HEK293 (cell line): Measurements from ENCODE around the gene UNC13A.

Experiments used
- KLF7 ChIP-seq: fragments of 450-650 bp; formaldehyde crosslinking; IDR thresholded peaks from 2 replicates; pipeline ENCODE4 v1.5.1; 2016; ENCODE audit warnings: missing biosample characterization, missing genetic modification characterization, borderline replicate concordance
- SCRT2 ChIP-seq: fragments of 450-650 bp; formaldehyde crosslinking; IDR thresholded peaks from 2 replicates; pipeline ENCODE4 v1.5.1; 2016; ENCODE audit warnings: missing biosample characterization, missing genetic modification characterization
- YY1 ChIP-seq: fragments of 450-650 bp; formaldehyde crosslinking; IDR thresholded peaks from 2 replicates; pipeline ENCODE4 v1.5.1; 2018; ENCODE audit warnings: missing biosample characterization, missing genetic modification characterization
- ZBTB1 ChIP-seq: fragments of 450-650 bp; formaldehyde crosslinking; IDR thresholded peaks from 2 replicates; pipeline ENCODE4 v1.5.1; 2016; ENCODE audit warnings: missing biosample characterization, missing genetic modification characterization
- ZBTB7A ChIP-seq: fragments of 450-650 bp; formaldehyde crosslinking; IDR thresholded peaks from 2 replicates; pipeline ENCODE4 v1.5.1; 2016; ENCODE audit warnings: low read depth, missing biosample characterization, missing genetic modification characterization
- ZBTB8A ChIP-seq: fragments of 450-650 bp; formaldehyde crosslinking; IDR thresholded peaks from 2 replicates; pipeline ENCODE4 v1.5.1; 2016; ENCODE audit warnings: missing biosample characterization, missing genetic modification characterization
- ZNF121 ChIP-seq: fragments of 450-650 bp; formaldehyde crosslinking; IDR thresholded peaks from 2 replicates; pipeline ENCODE4 v1.5.1; 2016; ENCODE audit warnings: missing biosample characterization, missing genetic modification characterization
- ZNF155 ChIP-seq: fragments of 450-650 bp; formaldehyde crosslinking; IDR thresholded peaks from 2 replicates; pipeline ENCODE4 v1.5.1; 2016; ENCODE audit warnings: missing biosample characterization, missing genetic modification characterization
- ZNF211 ChIP-seq: fragments of 450-650 bp; formaldehyde crosslinking; IDR thresholded peaks from 2 replicates; pipeline ENCODE4 v1.5.1; 2016; ENCODE audit warnings: low read depth, missing biosample characterization, missing genetic modification characterization
- ZNF239 ChIP-seq: fragments of 450-650 bp; formaldehyde crosslinking; IDR thresholded peaks from 2 replicates; pipeline ENCODE4 v1.5.1; 2016; ENCODE audit warnings: missing biosample characterization, missing genetic modification characterization
- ZNF248 ChIP-seq: fragments of 450-650 bp; formaldehyde crosslinking; IDR thresholded peaks from 2 replicates; pipeline ENCODE4 v1.5.1; 2017; ENCODE audit warnings: missing biosample characterization, missing genetic modification characterization
- ZNF335 ChIP-seq: fragments of 450-650 bp; formaldehyde crosslinking; conservative IDR thresholded peaks from 2 replicates; pipeline ENCODE4 v1.5.1; 2016; ENCODE audit warnings: missing biosample characterization, missing genetic modification characterization
- ZNF366 ChIP-seq: fragments of 450-650 bp; formaldehyde crosslinking; conservative IDR thresholded peaks from 2 replicates; pipeline ENCODE4 v1.5.1; 2016; ENCODE audit warnings: missing biosample characterization, missing genetic modification characterization
- ZNF660 ChIP-seq: fragments of 450-650 bp; IDR thresholded peaks from 2 replicates; pipeline ENCODE4 v1.5.1; 2018; ENCODE audit warnings: missing biosample characterization, mild to moderate bottlenecking, missing genetic modification characterization
- ZNF76 ChIP-seq: fragments of 450-650 bp; formaldehyde crosslinking; IDR thresholded peaks from 2 replicates; pipeline ENCODE4; 2016; ENCODE audit warnings: low read depth, missing biosample characterization, missing genetic modification characterization, borderline replicate concordance
- ZNF768 ChIP-seq: fragments of 450-650 bp; formaldehyde crosslinking; IDR thresholded peaks from 2 replicates; pipeline ENCODE4 v1.5.1; 2018; ENCODE audit warnings: missing biosample characterization, mild to moderate bottlenecking, missing genetic modification characterization
- ZNF785 ChIP-seq: fragments of 450-650 bp; formaldehyde crosslinking; IDR thresholded peaks from 2 replicates; pipeline ENCODE4 v1.5.1; 2016; ENCODE audit warnings: missing biosample characterization, missing genetic modification characterization
- ZNF792 ChIP-seq: fragments of 450-650 bp; formaldehyde crosslinking; IDR thresholded peaks from 2 replicates; pipeline ENCODE4 v1.5.1; 2016; ENCODE audit warnings: missing biosample characterization, missing genetic modification characterization
- TF ChIP-seq, protein P1 (sequence below): fragments of 450-650 bp; formaldehyde crosslinking; IDR thresholded peaks from 2 replicates; pipeline ENCODE4 v1.5.1; 2016; ENCODE audit warnings: missing biosample characterization, missing genetic modification characterization, borderline replicate concordance
- TF ChIP-seq, protein P2 (sequence below): fragments of 450-650 bp; formaldehyde crosslinking; conservative IDR thresholded peaks from 2 replicates; pipeline ENCODE4 v1.5.1; 2016; ENCODE audit warnings: low read depth, missing biosample characterization, missing genetic modification characterization
- TF ChIP-seq, protein P3 (sequence below): fragments of 450-650 bp; formaldehyde crosslinking; IDR thresholded peaks from 2 replicates; pipeline ENCODE4 v1.5.1; 2016; ENCODE audit warnings: missing biosample characterization, missing genetic modification characterization
- TF ChIP-seq, protein P4 (sequence below): fragments of 450-650 bp; formaldehyde crosslinking; IDR thresholded peaks from 2 replicates; pipeline ENCODE4 v1.5.1; 2017; ENCODE audit warnings: missing biosample characterization, missing genetic modification characterization

The UNC13A gene

DNA sequence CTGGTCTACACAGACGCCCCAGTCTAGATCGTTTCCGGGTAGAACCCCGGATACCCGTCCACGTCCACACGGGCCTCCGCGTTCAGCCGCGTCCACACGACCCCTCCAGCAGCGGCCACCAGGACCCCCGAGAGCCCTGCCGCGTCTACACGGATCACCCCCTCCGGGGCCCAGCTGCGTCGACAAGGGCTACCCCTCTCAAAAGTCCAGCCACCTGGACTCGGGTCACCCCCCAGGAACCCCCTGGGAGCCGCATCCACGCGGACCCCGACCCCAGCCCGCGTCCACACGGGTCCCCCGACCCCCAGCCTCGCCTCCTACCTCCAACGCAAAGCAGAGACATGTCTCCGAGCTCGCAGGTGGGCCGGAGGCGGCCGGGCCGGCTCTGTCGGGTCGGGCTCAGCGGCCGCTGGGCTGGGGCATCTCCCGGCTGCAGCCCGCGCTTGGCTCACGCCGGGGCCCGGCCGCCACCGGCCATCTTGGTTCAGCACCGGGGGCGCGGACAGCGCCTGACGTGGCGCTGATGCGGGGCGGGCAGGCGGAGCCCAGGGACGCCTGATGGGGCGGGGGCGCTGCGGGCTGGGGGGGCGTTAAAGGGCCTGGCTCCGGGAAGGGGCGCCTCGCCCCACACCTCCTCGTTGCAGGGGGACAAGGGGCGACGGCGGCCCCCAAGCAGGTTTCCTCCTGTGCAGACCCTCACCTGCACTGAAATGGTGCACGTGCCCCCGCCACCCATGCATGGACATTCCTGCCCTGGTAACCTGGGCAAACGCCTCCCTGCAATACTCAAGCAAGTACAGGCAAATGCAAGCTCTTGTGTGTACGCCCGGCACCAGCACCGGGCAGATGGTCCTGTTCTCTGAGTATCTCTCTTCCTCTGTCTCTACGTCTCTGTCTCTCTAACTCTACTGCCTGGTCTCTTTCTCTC lies at the start of gene UNC13A (continued):
- 0 out of 2 replicates have a peak, but pooled peaks have one; percentile 11 for TF ChIP-seq ZNF335
- TF ChIP-seq ZNF792, result 0 out of 2 replicates have a peak, but pooled peaks have one; percentile 15
- TF ChIP-seq, protein P1, sequence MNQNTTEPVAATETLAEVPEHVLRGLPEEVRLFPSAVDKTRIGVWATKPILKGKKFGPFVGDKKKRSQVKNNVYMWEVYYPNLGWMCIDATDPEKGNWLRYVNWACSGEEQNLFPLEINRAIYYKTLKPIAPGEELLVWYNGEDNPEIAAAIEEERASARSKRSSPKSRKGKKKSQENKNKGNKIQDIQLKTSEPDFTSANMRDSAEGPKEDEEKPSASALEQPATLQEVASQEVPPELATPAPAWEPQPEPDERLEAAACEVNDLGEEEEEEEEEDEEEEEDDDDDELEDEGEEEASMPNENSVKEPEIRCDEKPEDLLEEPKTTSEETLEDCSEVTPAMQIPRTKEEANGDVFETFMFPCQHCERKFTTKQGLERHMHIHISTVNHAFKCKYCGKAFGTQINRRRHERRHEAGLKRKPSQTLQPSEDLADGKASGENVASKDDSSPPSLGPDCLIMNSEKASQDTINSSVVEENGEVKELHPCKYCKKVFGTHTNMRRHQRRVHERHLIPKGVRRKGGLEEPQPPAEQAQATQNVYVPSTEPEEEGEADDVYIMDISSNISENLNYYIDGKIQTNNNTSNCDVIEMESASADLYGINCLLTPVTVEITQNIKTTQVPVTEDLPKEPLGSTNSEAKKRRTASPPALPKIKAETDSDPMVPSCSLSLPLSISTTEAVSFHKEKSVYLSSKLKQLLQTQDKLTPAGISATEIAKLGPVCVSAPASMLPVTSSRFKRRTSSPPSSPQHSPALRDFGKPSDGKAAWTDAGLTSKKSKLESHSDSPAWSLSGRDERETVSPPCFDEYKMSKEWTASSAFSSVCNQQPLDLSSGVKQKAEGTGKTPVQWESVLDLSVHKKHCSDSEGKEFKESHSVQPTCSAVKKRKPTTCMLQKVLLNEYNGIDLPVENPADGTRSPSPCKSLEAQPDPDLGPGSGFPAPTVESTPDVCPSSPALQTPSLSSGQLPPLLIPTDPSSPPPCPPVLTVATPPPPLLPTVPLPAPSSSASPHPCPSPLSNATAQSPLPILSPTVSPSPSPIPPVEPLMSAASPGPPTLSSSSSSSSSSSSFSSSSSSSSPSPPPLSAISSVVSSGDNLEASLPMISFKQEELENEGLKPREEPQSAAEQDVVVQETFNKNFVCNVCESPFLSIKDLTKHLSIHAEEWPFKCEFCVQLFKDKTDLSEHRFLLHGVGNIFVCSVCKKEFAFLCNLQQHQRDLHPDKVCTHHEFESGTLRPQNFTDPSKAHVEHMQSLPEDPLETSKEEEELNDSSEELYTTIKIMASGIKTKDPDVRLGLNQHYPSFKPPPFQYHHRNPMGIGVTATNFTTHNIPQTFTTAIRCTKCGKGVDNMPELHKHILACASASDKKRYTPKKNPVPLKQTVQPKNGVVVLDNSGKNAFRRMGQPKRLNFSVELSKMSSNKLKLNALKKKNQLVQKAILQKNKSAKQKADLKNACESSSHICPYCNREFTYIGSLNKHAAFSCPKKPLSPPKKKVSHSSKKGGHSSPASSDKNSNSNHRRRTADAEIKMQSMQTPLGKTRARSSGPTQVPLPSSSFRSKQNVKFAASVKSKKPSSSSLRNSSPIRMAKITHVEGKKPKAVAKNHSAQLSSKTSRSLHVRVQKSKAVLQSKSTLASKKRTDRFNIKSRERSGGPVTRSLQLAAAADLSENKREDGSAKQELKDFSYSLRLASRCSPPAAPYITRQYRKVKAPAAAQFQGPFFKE, result no peak
- no peak for TF ChIP-seq ZNF239
- TF ChIP-seq ZNF76, result no peak
- no peak for TF ChIP-seq ZNF155 (tag by site-specific recombination)
- peak; percentile 52; the same call in 1 of the 2 replicates for TF ChIP-seq ZBTB8A (tag by site-specific recombination)
- TF ChIP-seq ZNF660 (tag by site-specific recombination), result 0 out of 2 replicates have a peak, but pooled peaks have one; percentile 55
- no peak for TF ChIP-seq ZNF211 (tag by site-specific recombination)
- no peak for TF ChIP-seq ZNF248 (tag by site-specific recombination)
- TF ChIP-seq ZNF785, result no peak
- TF ChIP-seq, protein P2, sequence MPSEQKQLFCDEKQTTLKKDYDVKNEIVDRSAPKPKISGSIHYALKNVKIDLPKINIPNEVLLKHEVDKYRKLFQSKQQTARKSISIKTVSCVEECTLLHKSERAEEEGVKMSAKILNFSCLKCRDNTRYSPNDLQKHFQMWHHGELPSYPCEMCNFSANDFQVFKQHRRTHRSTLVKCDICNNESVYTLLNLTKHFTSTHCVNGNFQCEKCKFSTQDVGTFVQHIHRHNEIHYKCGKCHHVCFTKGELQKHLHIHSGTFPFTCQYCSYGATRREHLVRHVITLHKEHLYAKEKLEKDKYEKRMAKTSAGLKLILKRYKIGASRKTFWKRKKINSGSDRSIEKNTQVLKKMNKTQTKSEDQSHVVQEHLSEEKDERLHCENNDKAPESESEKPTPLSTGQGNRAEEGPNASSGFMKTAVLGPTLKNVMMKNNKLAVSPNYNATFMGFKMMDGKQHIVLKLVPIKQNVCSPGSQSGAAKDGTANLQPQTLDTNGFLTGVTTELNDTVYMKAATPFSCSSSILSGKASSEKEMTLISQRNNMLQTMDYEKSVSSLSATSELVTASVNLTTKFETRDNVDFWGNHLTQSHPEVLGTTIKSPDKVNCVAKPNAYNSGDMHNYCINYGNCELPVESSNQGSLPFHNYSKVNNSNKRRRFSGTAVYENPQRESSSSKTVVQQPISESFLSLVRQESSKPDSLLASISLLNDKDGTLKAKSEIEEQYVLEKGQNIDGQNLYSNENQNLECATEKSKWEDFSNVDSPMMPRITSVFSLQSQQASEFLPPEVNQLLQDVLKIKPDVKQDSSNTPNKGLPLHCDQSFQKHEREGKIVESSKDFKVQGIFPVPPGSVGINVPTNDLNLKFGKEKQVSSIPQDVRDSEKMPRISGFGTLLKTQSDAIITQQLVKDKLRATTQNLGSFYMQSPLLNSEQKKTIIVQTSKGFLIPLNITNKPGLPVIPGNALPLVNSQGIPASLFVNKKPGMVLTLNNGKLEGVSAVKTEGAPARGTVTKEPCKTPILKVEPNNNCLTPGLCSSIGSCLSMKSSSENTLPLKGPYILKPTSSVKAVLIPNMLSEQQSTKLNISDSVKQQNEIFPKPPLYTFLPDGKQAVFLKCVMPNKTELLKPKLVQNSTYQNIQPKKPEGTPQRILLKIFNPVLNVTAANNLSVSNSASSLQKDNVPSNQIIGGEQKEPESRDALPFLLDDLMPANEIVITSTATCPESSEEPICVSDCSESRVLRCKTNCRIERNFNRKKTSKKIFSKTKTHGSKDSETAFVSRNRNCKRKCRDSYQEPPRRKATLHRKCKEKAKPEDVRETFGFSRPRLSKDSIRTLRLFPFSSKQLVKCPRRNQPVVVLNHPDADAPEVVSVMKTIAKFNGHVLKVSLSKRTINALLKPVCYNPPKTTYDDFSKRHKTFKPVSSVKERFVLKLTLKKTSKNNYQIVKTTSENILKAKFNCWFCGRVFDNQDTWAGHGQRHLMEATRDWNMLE (tag by site-specific recombination), result no peak
- TF ChIP-seq, protein P3, sequence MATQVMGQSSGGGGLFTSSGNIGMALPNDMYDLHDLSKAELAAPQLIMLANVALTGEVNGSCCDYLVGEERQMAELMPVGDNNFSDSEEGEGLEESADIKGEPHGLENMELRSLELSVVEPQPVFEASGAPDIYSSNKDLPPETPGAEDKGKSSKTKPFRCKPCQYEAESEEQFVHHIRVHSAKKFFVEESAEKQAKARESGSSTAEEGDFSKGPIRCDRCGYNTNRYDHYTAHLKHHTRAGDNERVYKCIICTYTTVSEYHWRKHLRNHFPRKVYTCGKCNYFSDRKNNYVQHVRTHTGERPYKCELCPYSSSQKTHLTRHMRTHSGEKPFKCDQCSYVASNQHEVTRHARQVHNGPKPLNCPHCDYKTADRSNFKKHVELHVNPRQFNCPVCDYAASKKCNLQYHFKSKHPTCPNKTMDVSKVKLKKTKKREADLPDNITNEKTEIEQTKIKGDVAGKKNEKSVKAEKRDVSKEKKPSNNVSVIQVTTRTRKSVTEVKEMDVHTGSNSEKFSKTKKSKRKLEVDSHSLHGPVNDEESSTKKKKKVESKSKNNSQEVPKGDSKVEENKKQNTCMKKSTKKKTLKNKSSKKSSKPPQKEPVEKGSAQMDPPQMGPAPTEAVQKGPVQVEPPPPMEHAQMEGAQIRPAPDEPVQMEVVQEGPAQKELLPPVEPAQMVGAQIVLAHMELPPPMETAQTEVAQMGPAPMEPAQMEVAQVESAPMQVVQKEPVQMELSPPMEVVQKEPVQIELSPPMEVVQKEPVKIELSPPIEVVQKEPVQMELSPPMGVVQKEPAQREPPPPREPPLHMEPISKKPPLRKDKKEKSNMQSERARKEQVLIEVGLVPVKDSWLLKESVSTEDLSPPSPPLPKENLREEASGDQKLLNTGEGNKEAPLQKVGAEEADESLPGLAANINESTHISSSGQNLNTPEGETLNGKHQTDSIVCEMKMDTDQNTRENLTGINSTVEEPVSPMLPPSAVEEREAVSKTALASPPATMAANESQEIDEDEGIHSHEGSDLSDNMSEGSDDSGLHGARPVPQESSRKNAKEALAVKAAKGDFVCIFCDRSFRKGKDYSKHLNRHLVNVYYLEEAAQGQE (tag by site-specific recombination), result peak; percentile 92
- TF ChIP-seq ZNF121 (tag by site-specific recombination), result no peak
- no peak for TF ChIP-seq ZNF366 (tag by site-specific recombination)
- TF ChIP-seq ZBTB1 (tag by site-specific recombination), result no peak
- peak; percentile 70; the same call in 1 of the 2 replicates for TF ChIP-seq YY1
- no peak for TF ChIP-seq SCRT2
- no peak for TF ChIP-seq ZBTB7A (tag by site-specific recombination)
- TF ChIP-seq, protein P4, sequence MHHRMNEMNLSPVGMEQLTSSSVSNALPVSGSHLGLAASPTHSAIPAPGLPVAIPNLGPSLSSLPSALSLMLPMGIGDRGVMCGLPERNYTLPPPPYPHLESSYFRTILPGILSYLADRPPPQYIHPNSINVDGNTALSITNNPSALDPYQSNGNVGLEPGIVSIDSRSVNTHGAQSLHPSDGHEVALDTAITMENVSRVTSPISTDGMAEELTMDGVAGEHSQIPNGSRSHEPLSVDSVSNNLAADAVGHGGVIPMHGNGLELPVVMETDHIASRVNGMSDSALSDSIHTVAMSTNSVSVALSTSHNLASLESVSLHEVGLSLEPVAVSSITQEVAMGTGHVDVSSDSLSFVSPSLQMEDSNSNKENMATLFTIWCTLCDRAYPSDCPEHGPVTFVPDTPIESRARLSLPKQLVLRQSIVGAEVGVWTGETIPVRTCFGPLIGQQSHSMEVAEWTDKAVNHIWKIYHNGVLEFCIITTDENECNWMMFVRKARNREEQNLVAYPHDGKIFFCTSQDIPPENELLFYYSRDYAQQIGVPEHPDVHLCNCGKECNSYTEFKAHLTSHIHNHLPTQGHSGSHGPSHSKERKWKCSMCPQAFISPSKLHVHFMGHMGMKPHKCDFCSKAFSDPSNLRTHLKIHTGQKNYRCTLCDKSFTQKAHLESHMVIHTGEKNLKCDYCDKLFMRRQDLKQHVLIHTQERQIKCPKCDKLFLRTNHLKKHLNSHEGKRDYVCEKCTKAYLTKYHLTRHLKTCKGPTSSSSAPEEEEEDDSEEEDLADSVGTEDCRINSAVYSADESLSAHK (tag by site-specific recombination), result no peak
- TF ChIP-seq KLF7, result no peak
- TF ChIP-seq ZNF768, result no peak
